Activated CD8-positive, alpha-beta memory T cell treated with anti-CD3 and anti-CD28 coated beads for 24 hours (primary cell): ENCODE results near the gene ANKRD50.

Experiments used
- DNase-seq: peaks from one replicate; pipeline ENCODE4 v3.0.0-alpha.2; 2020

The ANKRD50 gene

GRCh38 chr4:124708517-124709300 is 3.8 kb downstream of the ANKRD50 start:
- DNase-seq = no peak

- DNase-seq = no peak
Measured at GRCh38 chr4:124705393-124705792, 7.1 kb downstream of the ANKRD50 start.

GRCh38 chr4:124703154-124703553 is 9.4 kb downstream of the ANKRD50 start:
- DNase-seq = no peak

GRCh38 chr4:124697441-124697840 is 15.1 kb downstream of the ANKRD50 start:
- no peak for DNase-seq

GRCh38 chr4:124696182-124696581 is 16.4 kb downstream of the ANKRD50 start:
- DNase-seq = no peak

GRCh38 chr4:124694946-124695598 is 17.5 kb downstream of the ANKRD50 start:
- DNase-seq = no peak

GRCh38 chr4:124694306-124694705 is 18.2 kb downstream of the ANKRD50 start:
- no peak for DNase-seq

- DNase-seq = no peak
Measured at GRCh38 chr4:124691801-124692200, 20.7 kb downstream of the ANKRD50 start.

- DNase-seq = no peak
Measured at GRCh38 chr4:124686279-124686678, 26.3 kb downstream of the ANKRD50 start.

GRCh38 chr4:124685851-124686250 is 26.7 kb downstream of the ANKRD50 start:
- DNase-seq = no peak

GRCh38 chr4:124684301-124684700 is 28.2 kb downstream of the ANKRD50 start:
- DNase-seq = no peak

- DNase-seq = no peak
Measured at GRCh38 chr4:124682384-124682783, 30.1 kb downstream of the ANKRD50 start.

GRCh38 chr4:124666496-124666895 is 46.0 kb downstream of the ANKRD50 start:
- no peak for DNase-seq

GRCh38 chr4:124658795-124659194 is 53.7 kb downstream of the ANKRD50 start:
- DNase-seq = no peak

GRCh38 chr4:124650614-124651013 is 61.9 kb downstream of the ANKRD50 start:
- DNase-seq = no peak

- no peak for DNase-seq
Measured at GRCh38 chr4:124647599-124647998, 64.9 kb downstream of the ANKRD50 start.

GRCh38 chr4:124644621-124645020 is 67.9 kb downstream of the ANKRD50 start:
- DNase-seq = no peak

GRCh38 chr4:124642846-124643245 is 69.7 kb downstream of the ANKRD50 start:
- DNase-seq = no peak

GRCh38 chr4:124641715-124642381 is 70.7 kb downstream of the ANKRD50 start:
- DNase-seq = no peak

- no peak for DNase-seq
Measured at GRCh38 chr4:124640022-124640730, 72.4 kb downstream of the ANKRD50 start.

GRCh38 chr4:124637321-124637720 is 75.2 kb downstream of the ANKRD50 start:
- DNase-seq = no peak

- DNase-seq = no peak
Measured at GRCh38 chr4:124636788-124637187, 75.7 kb downstream of the ANKRD50 start.

- no peak for DNase-seq
Measured at GRCh38 chr4:124635331-124635730, 77.2 kb downstream of the ANKRD50 start.
